GM19463 (cell line): ENCODE measurements around the gene FOXJ1.

ENCODE experiments used
- ATAC-seq: cut with Tn5 transposase; IDR thresholded peaks from one replicate; pipeline ENCODE4 v1.9.1; 2021; ENCODE audit warnings: mild to moderate bottlenecking, moderate library complexity; ENCODE audit not compliant: unreplicated experiment

The FOXJ1 gene

DNA sequence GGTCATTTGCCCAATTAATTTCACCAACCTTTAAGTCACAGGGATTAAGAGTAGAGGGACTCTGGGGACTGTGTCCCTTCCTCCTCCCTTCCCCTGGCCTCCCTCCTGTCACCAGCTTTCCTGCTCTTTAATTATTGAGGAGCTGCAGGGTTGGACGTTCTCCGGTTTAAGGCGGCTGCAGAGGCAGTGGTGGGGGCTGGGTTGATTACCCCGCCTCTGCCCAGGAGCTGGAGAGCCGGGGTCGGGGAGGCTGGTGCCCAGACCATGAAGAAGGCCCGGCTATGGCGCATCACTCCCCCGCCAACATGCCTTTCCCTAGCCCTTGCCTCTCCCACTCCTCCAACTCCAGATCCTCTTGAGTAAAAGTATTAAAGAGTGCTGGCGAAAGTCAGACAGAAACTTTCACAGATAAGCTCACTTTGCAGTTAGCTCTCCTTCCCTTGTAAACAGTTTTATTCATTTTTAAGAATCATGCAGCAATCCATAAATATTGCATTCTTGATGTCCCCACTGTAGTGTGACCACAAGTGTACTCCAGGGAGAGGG, 1.1 kb upstream of the FOXJ1 start:
- ATAC-seq: no peak

DNA sequence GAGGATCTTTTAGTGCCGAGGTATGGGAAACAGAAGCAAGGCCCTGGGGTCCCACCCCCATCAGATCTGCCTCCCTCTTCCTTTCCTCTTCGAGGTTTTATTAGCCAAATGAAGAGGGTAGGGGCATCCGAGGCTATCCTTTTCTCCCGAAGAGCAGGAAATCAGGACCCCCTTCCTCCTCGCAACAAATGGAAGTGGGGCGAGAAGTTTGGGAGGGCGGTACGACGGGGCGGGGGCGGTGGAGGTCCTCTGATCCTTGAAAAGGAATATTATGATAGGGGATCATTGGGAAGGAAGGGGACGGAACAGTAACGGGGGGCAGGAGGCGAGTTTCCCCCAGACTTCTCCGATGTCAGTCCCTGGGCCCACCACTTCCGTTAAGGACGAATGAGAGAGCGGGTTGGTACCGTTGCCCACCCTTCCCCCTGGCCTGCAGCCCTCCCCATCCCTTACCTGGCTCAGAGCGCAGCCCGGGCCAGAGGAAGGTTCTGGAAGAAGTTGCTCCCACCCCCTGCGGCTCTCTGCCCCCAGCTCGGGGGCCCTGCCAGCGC, 309 bp downstream of the FOXJ1 start:
- no peak for ATAC-seq

DNA sequence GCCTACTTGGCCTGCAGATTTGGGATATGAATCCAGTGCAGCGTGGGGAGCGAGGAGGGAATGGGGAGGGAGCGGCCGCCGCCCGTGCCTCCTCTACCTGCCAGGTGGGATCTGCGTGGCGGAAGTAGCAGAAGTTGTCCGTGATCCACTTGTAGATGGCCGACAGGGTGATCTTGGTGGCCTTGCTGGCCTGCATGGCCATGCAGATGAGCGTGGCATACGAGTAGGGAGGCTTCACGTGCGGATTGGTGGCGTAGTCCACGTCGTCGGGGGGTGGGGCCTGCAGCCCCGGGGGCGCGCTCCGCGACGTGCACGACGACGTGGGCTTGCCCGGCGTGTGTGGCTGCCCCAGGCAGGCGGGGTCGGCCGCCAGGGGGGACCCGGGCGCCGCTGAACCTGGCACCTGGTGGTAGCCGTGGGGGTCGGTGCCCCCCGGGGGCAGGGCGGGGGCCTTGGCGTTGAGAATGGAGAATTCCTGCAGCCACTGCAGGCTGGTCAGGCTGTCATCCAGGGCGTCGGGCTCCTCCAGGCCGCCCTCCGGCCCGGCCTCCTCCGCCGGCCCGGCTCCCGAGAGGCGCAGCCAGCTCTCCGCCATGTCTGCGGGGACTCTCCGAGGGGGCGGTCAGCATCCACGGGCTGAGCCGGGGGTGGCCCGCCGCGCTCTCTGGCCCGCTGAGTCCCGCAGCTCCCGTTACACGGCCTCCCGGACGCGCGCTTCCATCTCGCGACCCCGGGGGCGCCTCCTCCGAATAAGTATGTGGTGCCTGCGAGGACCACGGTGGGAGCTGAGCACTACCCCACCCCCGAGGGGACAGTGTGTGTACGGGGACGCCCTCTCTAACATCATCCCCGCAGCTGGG, 1.0 kb downstream of the FOXJ1 start:
- ATAC-seq: no peak

DNA sequence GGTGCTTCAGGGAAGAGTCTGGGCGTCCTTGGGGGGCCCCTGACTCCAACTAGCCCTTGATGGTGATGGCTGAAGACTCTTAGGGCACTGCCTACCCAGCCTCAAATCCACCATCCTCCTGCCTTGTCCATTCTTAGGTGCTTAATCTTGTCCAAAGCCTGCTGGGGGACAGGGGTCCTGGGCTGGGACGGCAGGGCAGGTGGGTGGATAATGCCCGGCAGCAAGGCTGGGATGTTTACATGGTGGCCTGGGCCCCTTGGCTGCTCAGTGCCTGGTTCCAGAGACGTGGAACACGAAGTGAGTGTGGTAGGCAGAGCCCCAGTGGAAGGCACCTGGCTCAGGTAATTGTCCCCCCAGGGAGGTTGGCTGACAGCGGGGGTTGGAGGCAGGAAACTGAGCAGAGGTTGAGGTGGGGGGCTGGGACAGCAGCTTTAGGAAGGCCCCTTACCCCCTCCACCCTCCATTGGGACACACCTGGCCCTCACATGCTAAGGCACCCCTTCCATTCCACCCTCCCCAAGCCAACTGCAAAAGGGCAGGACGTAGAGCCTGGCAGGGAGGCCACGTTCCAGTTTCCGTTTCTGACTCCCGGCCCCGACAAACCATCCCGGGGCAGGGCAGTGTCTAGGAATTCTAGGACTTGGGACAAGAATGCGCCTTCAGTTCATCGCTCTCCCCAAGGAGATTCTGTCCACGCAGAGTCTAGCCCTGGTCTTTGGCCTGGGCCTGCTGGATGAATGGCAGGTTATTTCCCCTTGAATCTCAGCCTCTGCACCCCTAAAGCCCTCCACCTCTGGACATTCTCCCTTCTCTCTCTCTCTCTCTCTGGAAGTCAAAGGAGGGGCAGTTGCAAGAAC, 1.9 kb downstream of the FOXJ1 start:
- no peak for ATAC-seq

DNA sequence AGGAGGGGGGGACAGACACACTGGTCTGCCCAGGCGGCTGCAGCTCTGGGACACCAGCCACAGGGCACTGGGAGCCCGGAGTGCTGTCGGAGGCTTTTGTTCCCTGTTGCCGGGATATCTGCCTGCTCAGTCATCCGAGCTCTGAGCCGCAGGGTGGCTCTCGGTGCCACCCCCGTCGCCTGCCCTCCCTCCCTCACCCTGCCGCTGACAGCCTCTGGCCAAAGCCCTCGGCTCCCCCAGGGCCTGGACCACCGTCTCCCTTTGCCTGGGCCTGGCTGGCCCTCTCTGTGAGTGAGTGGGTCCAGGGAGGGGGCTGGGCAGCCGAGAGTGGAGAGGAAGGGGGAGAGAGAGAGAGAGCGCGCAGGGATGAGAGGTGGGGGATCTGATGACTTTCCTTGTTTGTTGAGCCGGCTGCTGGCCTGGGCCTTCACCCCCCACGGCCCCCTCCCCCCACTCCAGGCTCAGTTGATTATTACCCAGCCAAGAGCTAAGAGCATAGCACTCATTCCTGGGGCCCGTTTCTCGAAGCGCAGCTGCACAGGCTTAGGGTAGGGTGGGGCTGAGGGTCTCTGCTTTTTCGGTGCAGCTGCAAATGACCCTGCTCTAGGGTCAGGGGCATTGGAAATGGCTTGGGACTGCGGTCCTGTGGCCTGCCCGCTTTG, 2.7 kb downstream of the FOXJ1 start:
- no peak for ATAC-seq

DNA sequence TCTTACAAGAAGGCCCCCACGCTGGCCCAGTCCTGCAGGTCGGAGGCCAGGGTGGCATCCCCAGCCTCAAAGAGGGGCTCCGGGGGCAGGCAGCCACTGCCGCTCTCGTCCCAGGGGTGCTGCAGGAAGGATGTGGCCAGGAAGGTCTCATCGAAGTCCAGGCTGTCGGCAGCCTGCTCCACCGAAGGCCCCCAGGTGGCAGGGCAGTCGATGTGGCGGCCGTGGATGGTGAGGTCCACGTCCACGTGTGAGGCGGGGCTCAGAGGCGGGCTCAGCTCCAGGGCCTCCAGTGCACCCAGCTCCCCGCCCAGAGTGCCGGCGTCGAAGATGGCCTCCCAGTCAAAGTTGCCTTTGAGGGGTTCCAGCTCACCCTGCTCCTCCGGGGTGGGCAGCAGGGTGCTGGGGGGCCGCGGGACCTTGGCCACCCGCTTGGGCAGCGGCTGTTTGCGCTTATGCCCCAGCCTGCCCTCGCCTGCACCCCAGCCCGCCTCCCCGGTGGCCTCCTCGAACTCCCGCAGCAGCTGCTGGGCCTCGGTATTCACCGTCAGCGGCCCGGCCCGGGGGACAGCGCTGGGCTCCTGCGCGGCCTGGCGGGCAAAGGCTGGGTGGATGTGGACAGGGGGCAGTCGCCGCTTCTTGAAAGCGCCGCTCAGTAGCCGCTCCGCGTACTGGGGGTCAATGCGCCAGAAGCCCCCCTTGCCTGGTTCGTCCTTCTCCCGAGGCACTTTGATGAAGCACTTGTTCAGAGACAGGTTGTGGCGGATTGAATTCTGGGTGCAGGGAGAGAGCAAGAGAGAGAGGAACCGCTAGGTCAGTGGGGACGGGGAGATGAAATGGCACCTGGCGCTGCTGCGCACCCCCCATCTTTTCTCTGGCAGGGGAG, 3.5 kb downstream of the FOXJ1 start:
- ATAC-seq: no peak

DNA sequence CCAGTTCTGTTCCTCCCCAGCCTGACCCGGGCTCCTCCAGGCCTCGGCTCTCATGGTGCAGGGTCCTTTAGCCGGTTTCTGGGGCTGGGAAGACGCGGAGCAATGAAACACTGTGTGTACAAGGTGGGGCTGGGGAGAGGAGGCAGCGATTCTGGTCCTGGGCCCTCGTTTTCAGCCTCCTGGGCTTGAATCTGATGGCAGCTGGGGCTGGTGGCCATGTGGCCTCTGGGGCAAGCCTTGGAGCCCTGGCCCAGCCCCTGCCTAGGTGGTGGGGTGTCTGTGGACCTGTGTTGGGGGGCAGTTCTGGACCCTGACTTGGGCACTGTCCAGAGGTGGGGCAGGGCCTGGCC, 4.1 kb downstream of the FOXJ1 start:
- no peak for ATAC-seq

DNA sequence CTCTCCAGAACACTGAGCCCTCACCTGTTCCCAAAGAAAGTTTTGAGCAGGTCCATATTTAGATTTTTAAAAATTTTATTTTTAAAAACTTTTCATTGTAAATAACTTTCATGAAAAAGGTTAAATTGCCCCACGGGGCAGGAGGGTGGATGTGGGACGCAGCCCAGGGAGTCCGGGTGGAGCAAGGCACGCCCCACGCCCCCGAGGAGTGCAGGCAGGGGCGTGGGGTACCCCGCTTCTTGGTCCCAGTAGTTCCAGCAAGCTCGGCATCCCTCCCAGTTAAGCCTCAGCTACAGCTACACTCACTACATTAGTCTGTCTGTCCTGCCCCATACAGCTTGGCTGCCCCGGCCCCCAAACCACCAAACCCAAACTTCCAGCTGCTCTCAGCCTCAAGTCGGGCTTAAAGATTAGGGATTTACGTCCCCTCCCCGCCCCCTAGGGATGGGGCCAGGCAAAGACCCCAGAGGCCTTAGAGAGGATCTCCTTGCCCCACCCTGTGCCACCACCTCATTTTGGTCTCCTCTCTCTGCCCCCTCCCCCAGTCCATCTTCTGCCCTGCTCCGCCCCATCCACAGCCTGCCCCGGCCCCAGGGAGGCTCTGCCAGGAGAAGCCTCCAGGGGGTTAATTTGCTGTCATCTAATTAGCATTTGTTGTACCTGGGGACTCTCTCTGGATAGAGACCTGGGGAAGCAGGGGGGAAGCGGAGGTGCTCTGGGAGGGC, 4.6 kb downstream of the FOXJ1 start:
- ATAC-seq: no peak

DNA sequence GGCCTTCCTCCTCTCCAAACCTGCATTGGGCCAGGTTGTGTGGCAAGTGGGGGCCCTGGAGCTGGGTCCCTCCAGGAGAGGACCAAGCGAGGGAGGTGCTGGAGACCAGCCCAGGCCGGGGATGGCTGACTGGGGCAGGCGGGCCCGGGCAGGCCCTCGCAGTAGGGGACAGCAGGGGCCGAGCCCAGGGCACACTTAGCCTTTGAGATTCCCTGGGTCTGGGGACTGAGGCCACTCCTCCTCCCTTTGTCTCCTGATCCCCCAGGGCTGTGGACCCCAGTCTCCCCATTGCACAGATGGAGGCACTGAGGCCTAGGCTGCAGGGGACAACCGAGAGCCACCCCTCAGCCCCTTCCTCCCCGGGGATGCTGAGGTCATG, 5.2 kb downstream of the FOXJ1 start:
- no peak for ATAC-seq

DNA sequence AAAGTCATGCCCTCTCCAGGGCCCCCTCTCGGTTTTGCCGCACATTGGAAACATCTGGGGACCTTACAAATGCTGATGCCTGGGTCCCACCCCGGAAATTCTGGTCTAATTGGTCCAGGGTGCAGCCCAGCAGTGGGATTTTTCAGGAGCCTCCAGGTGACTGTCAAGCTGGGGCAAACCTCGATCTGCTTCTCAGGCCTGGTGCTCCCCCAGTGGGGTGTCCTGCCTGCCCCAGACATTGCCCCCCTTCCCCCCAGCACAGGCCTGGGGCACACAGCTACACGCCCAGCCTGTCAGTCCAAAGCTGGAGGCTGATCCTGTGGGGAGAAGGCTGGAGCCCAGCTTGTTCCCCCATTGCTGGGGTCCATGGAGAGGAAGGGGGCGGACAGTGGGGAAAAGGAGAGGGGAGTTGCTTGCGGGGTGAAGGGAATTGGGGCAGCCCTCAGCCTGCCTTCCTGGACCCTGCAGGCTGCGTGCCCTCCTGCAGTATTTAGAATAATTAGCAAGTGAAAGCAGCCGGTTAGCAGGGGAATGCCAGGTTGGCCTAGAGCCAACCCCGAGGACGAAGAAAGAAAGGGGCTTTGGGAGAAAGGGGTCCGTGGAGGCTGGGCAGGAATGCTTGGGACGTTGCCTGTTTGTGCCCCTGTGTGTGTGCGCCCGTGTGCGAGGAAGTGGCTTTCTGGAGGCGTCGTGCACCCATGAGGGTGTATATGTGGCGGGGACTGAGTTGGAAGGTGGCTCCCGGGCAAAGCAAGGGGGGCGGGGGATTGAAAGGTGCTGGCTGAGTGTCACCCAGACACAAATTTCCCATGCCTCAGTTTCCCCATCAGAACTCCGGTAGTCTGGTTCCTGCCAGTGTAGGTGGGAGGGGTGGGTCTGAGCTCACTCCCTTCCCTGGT, 5.9 kb downstream of the FOXJ1 start:
- ATAC-seq: no peak

DNA sequence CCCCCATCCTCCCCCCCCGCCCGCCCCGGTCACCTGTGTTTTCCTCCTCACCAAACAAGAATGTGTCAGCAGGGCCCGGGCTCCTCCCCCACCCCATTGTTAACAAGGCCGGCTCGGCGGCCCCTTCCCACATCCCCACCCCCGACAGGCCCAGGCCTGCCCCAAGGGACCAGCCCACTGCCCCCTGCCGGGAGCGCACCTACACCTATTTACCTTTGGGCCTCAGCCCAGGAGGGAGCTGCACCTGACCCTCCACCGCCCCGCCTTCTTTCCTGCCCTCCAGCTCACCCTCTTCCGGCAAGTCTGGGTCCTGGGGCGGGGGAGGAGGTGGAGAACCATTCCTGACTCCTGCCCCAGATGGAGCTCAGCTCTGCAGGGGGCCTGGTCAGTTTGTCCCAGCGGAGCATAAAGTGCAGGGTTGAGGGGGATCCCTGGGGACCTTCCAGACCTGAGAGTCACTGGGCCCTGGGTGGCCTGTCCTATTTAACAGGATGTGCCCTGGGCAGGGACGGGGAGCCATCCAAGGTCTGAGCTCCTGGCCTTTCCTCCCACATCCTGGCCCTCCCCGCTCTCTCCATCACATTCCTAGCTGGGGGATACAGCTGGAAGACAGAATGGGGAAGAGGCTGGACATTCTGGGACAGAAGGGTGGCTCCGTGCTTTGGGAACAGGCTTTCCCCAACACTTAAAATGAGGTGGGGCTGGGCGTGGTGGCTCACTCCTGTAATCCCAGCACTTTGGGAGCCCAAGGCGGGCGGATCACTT, 8.3 kb downstream of the FOXJ1 start:
- ATAC-seq: no peak

DNA sequence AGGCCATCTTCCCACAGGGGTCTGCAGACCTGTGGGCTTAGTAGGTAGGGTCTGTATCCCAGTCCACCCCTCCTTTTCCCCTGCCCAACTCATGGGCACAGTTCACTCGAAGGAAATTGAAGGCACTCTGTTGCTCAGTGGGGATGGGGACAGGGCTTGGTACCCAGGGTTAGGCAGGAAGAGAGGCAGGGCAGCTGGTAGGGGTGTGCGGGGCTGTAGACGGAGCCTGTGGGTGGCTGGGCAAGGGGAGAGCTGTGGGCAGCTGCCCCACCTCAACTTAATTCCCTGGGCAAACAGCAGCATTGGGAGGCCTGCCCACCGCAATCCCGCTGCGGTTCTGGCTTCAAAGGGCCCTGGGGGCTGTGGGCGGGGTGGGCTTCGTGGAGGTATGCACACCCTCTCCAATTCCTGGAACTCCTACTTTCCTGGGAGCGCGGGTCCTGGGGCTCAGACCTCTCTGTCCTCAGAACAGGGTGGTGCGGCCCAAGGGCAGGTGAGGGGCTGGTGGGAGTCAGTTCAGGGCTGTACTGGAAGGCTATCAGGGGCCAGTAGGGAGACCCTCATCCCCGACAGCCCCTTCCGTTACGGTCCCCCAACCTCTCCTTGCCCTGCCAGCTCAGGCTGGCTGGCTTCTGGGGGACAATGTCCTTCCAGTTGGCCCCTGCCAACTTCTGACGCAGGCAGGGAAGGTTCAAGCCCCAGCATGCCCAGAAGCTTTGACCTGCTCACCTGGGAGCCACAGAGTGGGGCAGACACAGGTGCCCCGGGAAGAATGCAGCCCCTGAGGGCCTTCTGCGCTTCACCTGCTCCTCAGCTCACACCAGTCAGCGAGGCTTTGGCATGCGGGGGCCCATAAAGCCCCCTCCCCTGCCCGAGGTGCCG, 9.1 kb downstream of the FOXJ1 start:
- no peak for ATAC-seq

DNA sequence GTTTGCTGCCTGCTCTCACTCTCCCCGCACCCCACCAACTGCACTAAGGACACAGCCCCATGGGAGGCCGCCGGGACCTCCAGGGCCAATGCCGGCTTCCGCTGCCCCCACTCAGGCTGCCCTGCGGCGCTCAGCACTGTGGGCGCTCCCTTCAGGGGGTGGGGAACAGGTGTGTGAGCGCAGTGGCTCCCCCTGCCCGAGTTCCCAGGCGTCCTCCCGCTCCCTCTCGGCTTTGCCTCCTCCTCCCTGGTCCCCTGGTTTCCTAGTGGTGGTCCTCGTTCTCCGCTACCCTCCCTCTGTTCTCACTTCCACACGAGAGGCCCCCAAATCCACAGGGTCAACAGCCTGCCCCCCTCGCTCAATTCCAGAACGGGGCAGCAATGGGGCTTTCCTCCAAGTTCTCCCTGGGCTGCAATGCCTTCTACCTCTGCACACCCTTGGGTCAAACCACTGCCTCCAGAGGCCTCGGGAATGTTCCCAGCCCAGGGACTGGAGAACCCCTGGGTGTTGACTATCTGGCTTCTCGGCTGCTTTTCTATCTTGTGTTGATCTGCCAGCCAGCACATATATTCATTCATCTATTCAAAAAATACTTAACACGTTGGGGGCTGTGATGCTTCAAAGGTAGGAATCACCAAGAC, 9.9 kb downstream of the FOXJ1 start:
- ATAC-seq: no peak

DNA sequence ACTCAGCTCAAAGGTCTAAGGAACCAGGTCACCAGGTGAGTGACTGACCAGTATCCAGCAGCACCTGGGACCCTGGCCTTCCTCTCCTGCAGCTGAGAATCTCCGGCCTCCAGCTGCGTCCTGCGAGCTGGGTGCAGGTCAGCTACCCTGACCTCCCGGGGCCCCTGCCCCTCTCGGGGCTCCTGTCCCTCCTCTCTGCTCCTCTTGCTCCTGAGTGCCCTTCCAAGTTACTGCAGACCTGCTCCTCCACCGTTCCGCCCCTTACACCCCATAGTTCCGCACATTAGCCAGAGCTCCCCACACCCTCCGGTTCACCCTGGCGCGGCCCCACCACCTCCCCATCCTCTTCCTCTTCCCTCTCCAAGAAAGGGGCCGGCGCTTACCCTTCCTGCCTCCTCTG, 10.6 kb downstream of the FOXJ1 start:
- no peak for ATAC-seq

DNA sequence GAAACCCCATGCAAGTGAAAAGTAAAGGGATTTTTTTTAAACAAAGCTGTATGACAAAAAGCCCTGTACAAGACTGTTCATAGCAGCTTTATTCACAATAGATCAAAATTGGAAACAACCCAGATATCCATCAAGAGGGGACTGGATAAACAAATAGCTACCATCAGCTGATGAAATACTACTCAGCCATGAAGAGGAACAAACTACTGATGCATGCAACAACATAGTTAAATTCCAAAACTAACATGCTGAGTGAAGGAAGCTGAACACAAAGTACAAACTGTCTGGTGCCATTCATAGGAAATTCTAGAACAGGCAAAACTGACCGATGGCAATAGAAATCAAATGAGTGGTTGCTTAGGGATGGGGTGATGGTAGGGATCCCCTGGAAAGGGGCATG, 15.1 kb downstream of the FOXJ1 start:
- no peak for ATAC-seq

DNA sequence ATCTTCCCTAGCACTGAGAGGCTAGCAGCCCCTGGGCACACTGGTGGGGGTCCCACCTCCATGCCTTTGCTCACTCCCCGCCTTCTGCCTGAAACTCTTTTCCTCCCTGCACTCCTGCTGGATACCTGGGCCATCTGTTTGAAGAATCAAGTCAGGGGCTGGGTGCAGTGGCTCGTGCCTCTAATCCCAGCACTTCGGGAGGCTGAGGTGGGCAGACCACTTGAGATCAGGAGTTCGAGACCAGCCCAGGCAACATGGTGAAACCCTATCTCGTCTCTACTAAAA, 15.7 kb downstream of the FOXJ1 start:
- no peak for ATAC-seq
